NB4 (cell line): ENCODE results near the gene PAPOLB.

Experiments used
- POLR2A ChIP-seq: IDR thresholded peaks from 2 replicates; pipeline ENCODE4 v1.6.1; 2011; ENCODE audit warnings: mild to moderate bottlenecking; ENCODE audit not compliant: insufficient read length; ENCODE audit errors: extremely low read depth
- TF ChIP-seq, protein P1 (sequence below): IDR thresholded peaks from one replicate; pipeline ENCODE4 v1.5.1; 2012; ENCODE audit warnings: low read depth, low read length
- TF ChIP-seq, protein P2 (sequence below): IDR thresholded peaks from 2 replicates; pipeline ENCODE4 v1.6.1; 2011; ENCODE audit warnings: low read depth, low read length

DNA sequence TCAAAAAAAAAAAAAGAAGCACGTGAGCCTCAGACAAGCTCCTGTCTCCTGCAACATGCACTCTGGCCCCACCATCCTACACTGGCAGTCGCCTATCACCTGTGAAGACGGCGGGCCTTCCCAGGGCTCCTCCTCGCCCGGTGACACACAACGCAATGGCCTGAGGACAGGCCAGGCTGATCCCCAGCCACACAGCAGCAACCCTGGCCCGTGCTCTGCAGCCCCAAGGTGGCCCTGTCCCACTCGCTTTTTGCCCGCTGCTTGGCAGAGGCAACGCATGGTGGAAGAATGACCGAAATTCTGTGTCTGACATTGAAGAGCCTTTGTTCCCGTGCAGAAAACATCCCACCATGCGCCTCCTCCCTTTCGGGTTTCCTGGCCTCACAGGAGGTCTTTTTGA lies 13.6 kb upstream of the PAPOLB start:
- TF ChIP-seq, protein P1, sequence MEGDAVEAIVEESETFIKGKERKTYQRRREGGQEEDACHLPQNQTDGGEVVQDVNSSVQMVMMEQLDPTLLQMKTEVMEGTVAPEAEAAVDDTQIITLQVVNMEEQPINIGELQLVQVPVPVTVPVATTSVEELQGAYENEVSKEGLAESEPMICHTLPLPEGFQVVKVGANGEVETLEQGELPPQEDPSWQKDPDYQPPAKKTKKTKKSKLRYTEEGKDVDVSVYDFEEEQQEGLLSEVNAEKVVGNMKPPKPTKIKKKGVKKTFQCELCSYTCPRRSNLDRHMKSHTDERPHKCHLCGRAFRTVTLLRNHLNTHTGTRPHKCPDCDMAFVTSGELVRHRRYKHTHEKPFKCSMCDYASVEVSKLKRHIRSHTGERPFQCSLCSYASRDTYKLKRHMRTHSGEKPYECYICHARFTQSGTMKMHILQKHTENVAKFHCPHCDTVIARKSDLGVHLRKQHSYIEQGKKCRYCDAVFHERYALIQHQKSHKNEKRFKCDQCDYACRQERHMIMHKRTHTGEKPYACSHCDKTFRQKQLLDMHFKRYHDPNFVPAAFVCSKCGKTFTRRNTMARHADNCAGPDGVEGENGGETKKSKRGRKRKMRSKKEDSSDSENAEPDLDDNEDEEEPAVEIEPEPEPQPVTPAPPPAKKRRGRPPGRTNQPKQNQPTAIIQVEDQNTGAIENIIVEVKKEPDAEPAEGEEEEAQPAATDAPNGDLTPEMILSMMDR, result no peak
- TF ChIP-seq POLR2A, result no peak
- TF ChIP-seq, protein P2, sequence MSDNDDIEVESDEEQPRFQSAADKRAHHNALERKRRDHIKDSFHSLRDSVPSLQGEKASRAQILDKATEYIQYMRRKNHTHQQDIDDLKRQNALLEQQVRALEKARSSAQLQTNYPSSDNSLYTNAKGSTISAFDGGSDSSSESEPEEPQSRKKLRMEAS, result no peak
